ENCODE data around the gene PARP6. TPM values are rescaled to one million over a fixed set of nuclear protein-coding genes. Genes with fewer than 3 reads are reported as not detected.
A peak's percentile ranks its signal among the peaks of the same experiment; 100 is the strongest.

PARP6 gene
- total RNA-seq, 1 donor from 2014 or later, result 72.4 TPM

GRCh38 chr15:72236381-72237003 is 35.9 kb downstream of the PARP6 start:
- no peak for DNase-seq (ENCODE audit: low spot score)
- H3K27me3 Mint-ChIP-seq (ENCODE audit: low read depth), result no peaks in the 10 kb centered on the region
- H3K27ac Mint-ChIP-seq (ENCODE audit: unreplicated experiment), result peak overlapping the region; percentile 97
- TF ChIP-seq CTCF (IDR thresholded peaks at IDR 0.05), result no peak
- H3K9me3 Mint-ChIP-seq (ENCODE audit: low read depth), result no peaks in the 10 kb centered on the region
- peaks cover 40% of the 10 kb centered on the region for H3K4me1 Mint-ChIP-seq (ENCODE audit: low read depth)
- peaks cover 8% of the 10 kb centered on the region for H3K36me3 Mint-ChIP-seq (ENCODE audit: low read depth)
- H3K4me3 Mint-ChIP-seq (ENCODE audit: unreplicated experiment), result peak overlapping the region; percentile 66

GRCh38 chr15:72235298-72235697 is 37.1 kb downstream of the PARP6 start:
- peaks cover 3% of the 10 kb centered on the region for H3K36me3 Mint-ChIP-seq (ENCODE audit: low read depth)
- H3K4me3 Mint-ChIP-seq (ENCODE audit: unreplicated experiment), result no peak overlapping the region
- TF ChIP-seq CTCF (IDR thresholded peaks at IDR 0.05), result no peak
- no peaks in the 10 kb centered on the region for H3K9me3 Mint-ChIP-seq (ENCODE audit: low read depth)
- no peak for DNase-seq (ENCODE audit: low spot score)
- H3K4me1 Mint-ChIP-seq (ENCODE audit: low read depth), result peaks cover 41% of the 10 kb centered on the region
- H3K27ac Mint-ChIP-seq (ENCODE audit: unreplicated experiment), result no peak overlapping the region
- no peaks in the 10 kb centered on the region for H3K27me3 Mint-ChIP-seq (ENCODE audit: low read depth)

- H3K4me1 Mint-ChIP-seq (ENCODE audit: low read depth), result peaks cover 47% of the 10 kb centered on the region
- DNase-seq (ENCODE audit: low spot score), result no peak
- no peak overlapping the region for H3K4me3 Mint-ChIP-seq (ENCODE audit: unreplicated experiment)
- no peaks in the 10 kb centered on the region for H3K27me3 Mint-ChIP-seq (ENCODE audit: low read depth)
- H3K9me3 Mint-ChIP-seq (ENCODE audit: low read depth), result no peaks in the 10 kb centered on the region
- TF ChIP-seq CTCF (IDR thresholded peaks at IDR 0.05), result no peak
- peaks cover 3% of the 10 kb centered on the region for H3K36me3 Mint-ChIP-seq (ENCODE audit: low read depth)
- peak overlapping the region; percentile 47 for H3K27ac Mint-ChIP-seq (ENCODE audit: unreplicated experiment)
These were observed 38.6 kb downstream of the PARP6 start for GRCh38 chr15:72233769-72234168.

GRCh38 chr15:72231833-72232478 is 40.4 kb downstream of the PARP6 start:
- no peak for DNase-seq (ENCODE audit: low spot score)
- Mint-ChIP-seq H3K4me1 (ENCODE audit: low read depth) (peaks cover 48% of the 10 kb centered on the region), H3K36me3 (ENCODE audit: low read depth) (peaks cover 3% of the 10 kb centered on the region), H3K27me3 (ENCODE audit: low read depth) (no peaks in the 10 kb centered on the region), H3K27ac (ENCODE audit: unreplicated experiment) (peak overlapping the region; percentile 98), H3K9me3 (ENCODE audit: low read depth) (no peaks in the 10 kb centered on the region), H3K4me3 (ENCODE audit: unreplicated experiment) (peak overlapping the region; percentile 97)
- no peak for TF ChIP-seq CTCF (IDR thresholded peaks at IDR 0.05)

GRCh38 chr15:72231066-72231832 is 41.1 kb downstream of the PARP6 start, which contains the start of gene PKM:
PKM (minus strand) TSS chr15:72231190; CDS start chr15:72219097, 12,093 bp downstream.
- Mint-ChIP-seq H3K36me3 (ENCODE audit: low read depth) (peaks cover 3% of the 10 kb centered on the region), H3K27ac (ENCODE audit: unreplicated experiment) (peak within 1 kb of the TSS; percentile 98), H3K4me1 (ENCODE audit: low read depth) (peaks cover 47% of the 10 kb centered on the region), H3K27me3 (ENCODE audit: low read depth) (no peaks in the 10 kb centered on the region), H3K4me3 (ENCODE audit: unreplicated experiment) (peak within 1 kb of the TSS; percentile 97), H3K9me3 (ENCODE audit: low read depth) (no peaks in the 10 kb centered on the region)
- DNase-seq (ENCODE audit: low spot score), result peak; percentile 98
- TF ChIP-seq CTCF (IDR thresholded peaks at IDR 0.05), result no peak
